ENCODE measurements around the gene DHTKD1. TPM values are rescaled to one million over a fixed set of nuclear protein-coding genes. Genes with fewer than 3 reads are reported as not detected.

DHTKD1 gene
- total RNA-seq, 1 donor from 2014 or later: 56.1 TPM

- Mint-ChIP-seq H3K4me1 (no peaks in the 10 kb centered on the region), H3K27ac (ENCODE audit: unreplicated experiment) (no peak overlapping the region), H3K9me3 (no peaks in the 10 kb centered on the region), H3K4me3 (no peak overlapping the region), H3K27me3 (ENCODE audit: low read depth) (peaks cover 7% of the 10 kb centered on the region), H3K36me3 (ENCODE audit: low read depth) (no peaks in the 10 kb centered on the region)
- TF ChIP-seq, protein P1, sequence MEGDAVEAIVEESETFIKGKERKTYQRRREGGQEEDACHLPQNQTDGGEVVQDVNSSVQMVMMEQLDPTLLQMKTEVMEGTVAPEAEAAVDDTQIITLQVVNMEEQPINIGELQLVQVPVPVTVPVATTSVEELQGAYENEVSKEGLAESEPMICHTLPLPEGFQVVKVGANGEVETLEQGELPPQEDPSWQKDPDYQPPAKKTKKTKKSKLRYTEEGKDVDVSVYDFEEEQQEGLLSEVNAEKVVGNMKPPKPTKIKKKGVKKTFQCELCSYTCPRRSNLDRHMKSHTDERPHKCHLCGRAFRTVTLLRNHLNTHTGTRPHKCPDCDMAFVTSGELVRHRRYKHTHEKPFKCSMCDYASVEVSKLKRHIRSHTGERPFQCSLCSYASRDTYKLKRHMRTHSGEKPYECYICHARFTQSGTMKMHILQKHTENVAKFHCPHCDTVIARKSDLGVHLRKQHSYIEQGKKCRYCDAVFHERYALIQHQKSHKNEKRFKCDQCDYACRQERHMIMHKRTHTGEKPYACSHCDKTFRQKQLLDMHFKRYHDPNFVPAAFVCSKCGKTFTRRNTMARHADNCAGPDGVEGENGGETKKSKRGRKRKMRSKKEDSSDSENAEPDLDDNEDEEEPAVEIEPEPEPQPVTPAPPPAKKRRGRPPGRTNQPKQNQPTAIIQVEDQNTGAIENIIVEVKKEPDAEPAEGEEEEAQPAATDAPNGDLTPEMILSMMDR (conservative IDR thresholded peaks at IDR 0.05): no peak
- no peak for DNase-seq (ENCODE audit: low read depth, low spot score)
Observed at GRCh38 chr10:12051241-12051640, 17.5 kb upstream of the DHTKD1 start.

GRCh38 chr10:12055732-12056131, 13.0 kb upstream of the DHTKD1 start:
- DNase-seq (ENCODE audit: low read depth, low spot score): no peak
- Mint-ChIP-seq H3K9me3 (no peaks in the 10 kb centered on the region), H3K27ac (ENCODE audit: unreplicated experiment) (no peak overlapping the region), H3K4me1 (no peaks in the 10 kb centered on the region), H3K36me3 (ENCODE audit: low read depth) (no peaks in the 10 kb centered on the region), H3K4me3 (no peak overlapping the region), H3K27me3 (ENCODE audit: low read depth) (no peaks in the 10 kb centered on the region)
- TF ChIP-seq, protein P1 (conservative IDR thresholded peaks at IDR 0.05): no peak

- H3K27ac Mint-ChIP-seq (ENCODE audit: unreplicated experiment): no peak overlapping the region
- H3K36me3 Mint-ChIP-seq (ENCODE audit: low read depth): no peaks in the 10 kb centered on the region
- H3K9me3 Mint-ChIP-seq: no peaks in the 10 kb centered on the region
- no peak for DNase-seq (ENCODE audit: low read depth, low spot score)
- H3K4me1 Mint-ChIP-seq: no peaks in the 10 kb centered on the region
- TF ChIP-seq, protein P1 (conservative IDR thresholded peaks at IDR 0.05): no peak
- no peak overlapping the region for H3K4me3 Mint-ChIP-seq
- no peaks in the 10 kb centered on the region for H3K27me3 Mint-ChIP-seq (ENCODE audit: low read depth)
Observed at GRCh38 chr10:12056748-12057147, 12.0 kb upstream of the DHTKD1 start.

GRCh38 chr10:12061124-12061523, 7.6 kb upstream of the DHTKD1 start:
- no peak overlapping the region for H3K27ac Mint-ChIP-seq (ENCODE audit: unreplicated experiment)
- H3K4me3 Mint-ChIP-seq: no peak overlapping the region
- H3K9me3 Mint-ChIP-seq: no peaks in the 10 kb centered on the region
- TF ChIP-seq, protein P1 (conservative IDR thresholded peaks at IDR 0.05): no peak
- H3K27me3 Mint-ChIP-seq (ENCODE audit: low read depth): no peaks in the 10 kb centered on the region
- no peaks in the 10 kb centered on the region for H3K4me1 Mint-ChIP-seq
- no peaks in the 10 kb centered on the region for H3K36me3 Mint-ChIP-seq (ENCODE audit: low read depth)
- no peak for DNase-seq (ENCODE audit: low read depth, low spot score)

GRCh38 chr10:12062754-12063482, 5.8 kb upstream of the DHTKD1 start:
- Mint-ChIP-seq H3K27me3 (ENCODE audit: low read depth) (no peaks in the 10 kb centered on the region), H3K36me3 (ENCODE audit: low read depth) (no peaks in the 10 kb centered on the region), H3K27ac (ENCODE audit: unreplicated experiment) (no peak overlapping the region), H3K4me1 (no peaks in the 10 kb centered on the region), H3K9me3 (no peaks in the 10 kb centered on the region), H3K4me3 (no peak overlapping the region)
- TF ChIP-seq, protein P1 (conservative IDR thresholded peaks at IDR 0.05): no peak
- no peak for DNase-seq (ENCODE audit: low read depth, low spot score)
